HepG2 (cell line): ENCODE data around the gene CCNL1. TPM values are rescaled to one million over a fixed set of nuclear protein-coding genes. Genes with fewer than 3 reads are reported as not detected.
A peak's percentile ranks its signal among the peaks of the same experiment; 100 is the strongest.

Source experiments
- ATRX ChIP-seq: sonication (generic); formaldehyde crosslinking; IDR thresholded peaks from 2 replicates; pipeline ENCODE4 v1.4.0; 2020; ENCODE audit warnings: missing genetic modification reagents, borderline replicate concordance
- FOXA1 ChIP-seq, 2 experiments: fragments of 450-650 bp in 1 of 2; sonication (generic) in 1 of 2; formaldehyde crosslinking in 1 of 2; IDR thresholded peaks; 2 replicates each; pipeline versions ENCODE4 v1.4.0 to v1.6.1; 2016 to 2020; ENCODE audit warnings: missing genetic modification reagents in 1 of 2
- KAT8 ChIP-seq: IDR thresholded peaks from 2 replicates; pipeline ENCODE4 v1.6.1; 2016; ENCODE audit warnings: missing genetic modification reagents, missing compliant biosample characterization
- MATR3 ChIP-seq: sonication (generic); formaldehyde crosslinking; IDR thresholded peaks from 2 replicates; pipeline ENCODE4 v1.4.0; 2020; ENCODE audit warnings: missing genetic modification reagents
- NR2F1 ChIP-seq, 2 experiments: fragments of 450-650 bp in 1 of 2; formaldehyde crosslinking in 1 of 2; IDR thresholded peaks; 2 replicates each; pipeline versions ENCODE4 v1.5.0 to v1.6.1; 2016 to 2020; ENCODE audit warnings: mild to moderate bottlenecking in 1 of 2, missing compliant biosample characterization in 1 of 2, missing genetic modification reagents in 1 of 2, moderate library complexity in 1 of 2
- ZBTB21 ChIP-seq: sonication (generic); formaldehyde crosslinking; IDR thresholded peaks from 2 replicates; pipeline ENCODE4 v1.4.0; 2020; ENCODE audit warnings: missing genetic modification reagents
- ZBTB7A ChIP-seq: sonication (generic); formaldehyde crosslinking; IDR thresholded peaks from 2 replicates; pipeline ENCODE4 v1.8.0; 2022; ENCODE audit warnings: mild to moderate bottlenecking, missing genetic modification reagents
- ZNF589 ChIP-seq: sonication (generic); formaldehyde crosslinking; conservative IDR thresholded peaks from 2 replicates; pipeline ENCODE4 v1.8.0; 2022; ENCODE audit warnings: mild to moderate bottlenecking, moderate library complexity, missing genetic modification reagents
- ZNF816 ChIP-seq: sonication (generic); formaldehyde crosslinking; IDR thresholded peaks from 2 replicates; pipeline ENCODE4 v1.8.0; 2022; ENCODE audit warnings: missing genetic modification reagents, mild to moderate bottlenecking, borderline replicate concordance
- polyA plus RNA-seq, 8 experiments: library from polyadenylated mRNA; depleted of rRNA in 3 of 8; stranded (reverse) in 7 of 8; unstranded in 1 of 8; fragments of >200 nt; fragmentation: Illumina TruSeq in 4 of 8; extraction: Trizol in 4 of 8; gene quantifications; 2 replicates each; pipeline versions ENCODE4 v1.2.1 to v1.2.3, GENCODE V29; 2011 to 2016; ENCODE audit warnings: low read depth in 4 of 8, missing spikeins in 1 of 8, mixed read lengths in 1 of 8; ENCODE audit not compliant: insufficient read depth in 1 of 8
- total RNA-seq, 5 experiments: library from RNA; depleted of rRNA; stranded (reverse); fragments of >200 nt; fragmentation: Illumina TruSeq; extraction: Trizol; gene quantifications; 2 replicates each; pipeline ENCODE4 v1.2.3, GENCODE V29; 2016; ENCODE audit warnings: low read depth in 1 of 5
- TF ChIP-seq, protein P1 (sequence below): sonication (generic); formaldehyde crosslinking; IDR thresholded peaks from 2 replicates; pipeline ENCODE4 v1.4.0; 2020; ENCODE audit warnings: missing genetic modification reagents, low read depth, mild to moderate bottlenecking, borderline replicate concordance
- TF ChIP-seq, protein P2 (sequence below): sonication (generic); formaldehyde crosslinking; IDR thresholded peaks from 2 replicates; pipeline ENCODE4 v1.5.1; 2020; ENCODE audit warnings: mild to moderate bottlenecking, missing genetic modification reagents
- TF ChIP-seq, protein P3 (sequence below): IDR thresholded peaks from 2 replicates; pipeline ENCODE4 v1.6.1; 2016; ENCODE audit warnings: control low read depth
- TF ChIP-seq, protein P4 (sequence below): sonication (generic); formaldehyde crosslinking; IDR thresholded peaks from 2 replicates; pipeline ENCODE4 v1.8.0; 2022; ENCODE audit warnings: mild to moderate bottlenecking, missing genetic modification reagents, borderline replicate concordance
- TF ChIP-seq, protein P5 (sequence below): sonication (generic); formaldehyde crosslinking; IDR thresholded peaks from 2 replicates; pipeline ENCODE4 v1.8.0; 2022; ENCODE audit warnings: missing genetic modification reagents, mild to moderate bottlenecking, inconsistent platforms, borderline replicate concordance
- TF ChIP-seq, protein P6 (sequence below): sonication (generic); formaldehyde crosslinking; IDR thresholded peaks from 2 replicates; pipeline ENCODE4 v1.4.0; 2020; ENCODE audit warnings: mild to moderate bottlenecking, missing genetic modification reagents

CCNL1 gene
- total and polyA plus RNA-seq, 2 of the 13 experiments (the other 11 are each of a cell fraction or from before 2014, with no cell fraction given), result 151 to 303 TPM

DNA sequence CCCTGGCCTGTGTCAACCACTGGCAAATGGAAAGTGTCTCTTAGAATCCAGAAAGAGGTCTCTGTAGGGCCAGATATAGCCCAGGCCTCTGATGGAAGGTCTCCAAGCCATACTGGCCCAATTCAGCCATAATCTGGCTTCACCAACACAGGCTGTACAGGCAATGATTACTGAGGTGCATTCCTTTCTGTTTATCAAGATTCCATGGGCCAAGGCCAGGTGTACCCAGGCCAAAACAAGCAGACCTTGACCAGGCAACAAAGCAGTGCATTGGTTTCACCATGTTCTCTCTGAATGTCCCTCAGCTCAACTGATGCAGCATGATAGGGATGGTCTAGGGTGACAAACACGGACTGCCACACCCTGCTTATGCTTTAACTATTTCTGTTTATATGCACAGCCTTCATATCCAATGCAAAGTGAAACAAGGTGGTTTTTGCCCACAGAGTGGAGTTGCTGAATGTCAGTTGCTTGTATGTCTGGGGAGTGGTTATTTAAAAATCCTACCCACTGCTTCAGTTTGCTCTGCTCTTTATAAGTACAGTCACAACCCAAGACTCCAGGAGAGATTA is 25.2 kb downstream of the CCNL1 start (continued):
- TF ChIP-seq, protein P1, sequence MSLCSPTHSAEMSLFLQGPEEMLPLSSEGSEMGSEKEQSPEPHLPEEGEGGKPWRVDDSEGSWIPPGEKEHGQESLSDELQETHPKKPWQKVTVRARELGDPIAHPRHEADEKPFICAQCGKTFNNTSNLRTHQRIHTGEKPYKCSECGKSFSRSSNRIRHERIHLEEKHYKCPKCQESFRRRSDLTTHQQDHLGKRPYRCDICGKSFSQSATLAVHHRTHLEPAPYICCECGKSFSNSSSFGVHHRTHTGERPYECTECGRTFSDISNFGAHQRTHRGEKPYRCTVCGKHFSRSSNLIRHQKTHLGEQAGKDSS, result peak; percentile 86
- TF ChIP-seq, protein P2, sequence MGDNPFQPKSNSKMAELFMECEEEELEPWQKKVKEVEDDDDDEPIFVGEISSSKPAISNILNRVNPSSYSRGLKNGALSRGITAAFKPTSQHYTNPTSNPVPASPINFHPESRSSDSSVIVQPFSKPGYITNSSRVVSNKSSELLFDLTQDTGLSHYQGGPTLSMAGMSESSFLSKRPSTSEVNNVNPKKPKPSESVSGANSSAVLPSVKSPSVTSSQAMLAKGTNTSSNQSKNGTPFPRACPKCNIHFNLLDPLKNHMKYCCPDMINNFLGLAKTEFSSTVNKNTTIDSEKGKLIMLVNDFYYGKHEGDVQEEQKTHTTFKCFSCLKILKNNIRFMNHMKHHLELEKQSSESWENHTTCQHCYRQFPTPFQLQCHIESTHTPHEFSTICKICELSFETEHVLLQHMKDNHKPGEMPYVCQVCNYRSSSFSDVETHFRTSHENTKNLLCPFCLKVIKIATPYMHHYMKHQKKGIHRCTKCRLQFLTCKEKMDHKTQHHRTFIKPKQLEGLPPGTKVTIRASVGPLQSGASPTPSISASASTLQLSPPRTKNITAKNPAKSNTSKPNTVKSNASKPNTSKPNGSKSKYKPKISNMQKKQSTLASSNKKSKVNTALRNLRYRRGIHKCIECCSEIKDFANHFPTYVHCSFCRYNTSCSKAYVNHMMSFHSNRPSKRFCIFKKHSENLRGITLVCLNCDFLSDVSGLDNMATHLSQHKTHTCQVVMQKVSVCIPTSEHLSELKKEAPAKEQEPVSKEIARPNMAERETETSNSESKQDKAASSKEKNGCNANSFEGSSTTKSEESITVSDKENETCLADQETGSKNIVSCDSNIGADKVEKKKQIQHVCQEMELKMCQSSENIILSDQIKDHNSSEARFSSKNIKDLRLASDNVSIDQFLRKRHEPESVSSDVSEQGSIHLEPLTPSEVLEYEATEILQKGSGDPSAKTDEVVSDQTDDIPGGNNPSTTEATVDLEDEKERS (CRISPR knock-in tag), result no peak
- TF ChIP-seq ZNF816 (CRISPR knock-in tag) (no peak), ATRX (CRISPR knock-in tag) (no peak), ZBTB7A (CRISPR knock-in tag) (peak; percentile 56; the same call in 1 of the 2 replicates), ZNF589 (no peak), FOXA1 (IDR thresholded peaks at IDR 0.05) (no peak), FOXA1 (CRISPR knock-in tag; IDR thresholded peaks at IDR 0.05) (peak; percentile 83), KAT8 (CRISPR knock-in tag) (peak; percentile 64; the same call in 1 of the 2 replicates), MATR3 (CRISPR knock-in tag) (no peak), ZBTB21 (CRISPR knock-in tag) (no peak), NR2F1 (CRISPR knock-in tag; IDR thresholded peaks at IDR 0.05) (peak; percentile 21 to 71; a peak in 1 of 4 replicates)
- TF ChIP-seq, protein P3, sequence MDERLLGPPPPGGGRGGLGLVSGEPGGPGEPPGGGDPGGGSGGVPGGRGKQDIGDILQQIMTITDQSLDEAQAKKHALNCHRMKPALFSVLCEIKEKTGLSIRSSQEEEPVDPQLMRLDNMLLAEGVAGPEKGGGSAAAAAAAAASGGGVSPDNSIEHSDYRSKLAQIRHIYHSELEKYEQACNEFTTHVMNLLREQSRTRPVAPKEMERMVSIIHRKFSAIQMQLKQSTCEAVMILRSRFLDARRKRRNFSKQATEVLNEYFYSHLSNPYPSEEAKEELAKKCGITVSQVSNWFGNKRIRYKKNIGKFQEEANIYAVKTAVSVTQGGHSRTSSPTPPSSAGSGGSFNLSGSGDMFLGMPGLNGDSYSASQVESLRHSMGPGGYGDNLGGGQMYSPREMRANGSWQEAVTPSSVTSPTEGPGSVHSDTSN (CRISPR knock-in tag), result no peak
- TF ChIP-seq, protein P4, sequence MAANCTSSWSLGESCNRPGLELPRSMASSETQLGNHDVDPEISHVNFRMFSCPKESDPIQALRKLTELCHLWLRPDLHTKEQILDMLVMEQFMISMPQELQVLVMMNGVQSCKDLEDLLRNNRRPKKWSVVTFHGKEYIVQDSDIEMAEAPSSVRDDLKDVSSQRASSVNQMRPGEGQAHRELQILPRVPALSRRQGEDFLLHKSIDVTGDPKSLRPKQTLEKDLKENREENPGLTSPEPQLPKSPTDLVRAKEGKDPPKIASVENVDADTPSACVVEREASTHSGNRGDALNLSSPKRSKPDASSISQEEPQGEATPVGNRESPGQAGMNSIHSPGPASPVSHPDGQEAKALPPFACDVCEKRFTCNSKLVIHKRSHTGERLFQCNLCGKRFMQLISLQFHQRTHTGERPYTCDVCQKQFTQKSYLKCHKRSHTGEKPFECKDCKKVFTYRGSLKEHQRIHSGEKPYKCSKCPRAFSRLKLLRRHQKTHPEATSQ (CRISPR knock-in tag), result no peak; the same call in 1 of the 2 replicates
- TF ChIP-seq, protein P5, sequence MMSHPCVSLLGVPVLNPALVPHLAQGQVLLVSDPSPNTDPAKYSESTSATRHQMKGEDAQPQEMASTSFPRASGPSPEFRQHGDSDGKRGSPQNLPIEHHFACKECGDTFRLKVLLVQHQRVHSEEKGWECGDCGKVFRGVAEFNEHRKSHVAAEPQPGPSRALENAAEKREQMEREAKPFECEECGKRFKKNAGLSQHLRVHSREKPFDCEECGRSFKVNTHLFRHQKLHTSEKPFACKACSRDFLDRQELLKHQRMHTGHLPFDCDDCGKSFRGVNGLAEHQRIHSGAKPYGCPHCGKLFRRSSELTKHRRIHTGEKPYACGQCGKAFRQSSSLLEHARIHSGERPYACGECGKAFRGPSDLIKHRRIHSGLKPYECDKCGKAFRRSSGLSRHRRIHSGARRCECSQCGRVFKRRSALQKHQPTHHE, result no peak
- TF ChIP-seq, protein P6, sequence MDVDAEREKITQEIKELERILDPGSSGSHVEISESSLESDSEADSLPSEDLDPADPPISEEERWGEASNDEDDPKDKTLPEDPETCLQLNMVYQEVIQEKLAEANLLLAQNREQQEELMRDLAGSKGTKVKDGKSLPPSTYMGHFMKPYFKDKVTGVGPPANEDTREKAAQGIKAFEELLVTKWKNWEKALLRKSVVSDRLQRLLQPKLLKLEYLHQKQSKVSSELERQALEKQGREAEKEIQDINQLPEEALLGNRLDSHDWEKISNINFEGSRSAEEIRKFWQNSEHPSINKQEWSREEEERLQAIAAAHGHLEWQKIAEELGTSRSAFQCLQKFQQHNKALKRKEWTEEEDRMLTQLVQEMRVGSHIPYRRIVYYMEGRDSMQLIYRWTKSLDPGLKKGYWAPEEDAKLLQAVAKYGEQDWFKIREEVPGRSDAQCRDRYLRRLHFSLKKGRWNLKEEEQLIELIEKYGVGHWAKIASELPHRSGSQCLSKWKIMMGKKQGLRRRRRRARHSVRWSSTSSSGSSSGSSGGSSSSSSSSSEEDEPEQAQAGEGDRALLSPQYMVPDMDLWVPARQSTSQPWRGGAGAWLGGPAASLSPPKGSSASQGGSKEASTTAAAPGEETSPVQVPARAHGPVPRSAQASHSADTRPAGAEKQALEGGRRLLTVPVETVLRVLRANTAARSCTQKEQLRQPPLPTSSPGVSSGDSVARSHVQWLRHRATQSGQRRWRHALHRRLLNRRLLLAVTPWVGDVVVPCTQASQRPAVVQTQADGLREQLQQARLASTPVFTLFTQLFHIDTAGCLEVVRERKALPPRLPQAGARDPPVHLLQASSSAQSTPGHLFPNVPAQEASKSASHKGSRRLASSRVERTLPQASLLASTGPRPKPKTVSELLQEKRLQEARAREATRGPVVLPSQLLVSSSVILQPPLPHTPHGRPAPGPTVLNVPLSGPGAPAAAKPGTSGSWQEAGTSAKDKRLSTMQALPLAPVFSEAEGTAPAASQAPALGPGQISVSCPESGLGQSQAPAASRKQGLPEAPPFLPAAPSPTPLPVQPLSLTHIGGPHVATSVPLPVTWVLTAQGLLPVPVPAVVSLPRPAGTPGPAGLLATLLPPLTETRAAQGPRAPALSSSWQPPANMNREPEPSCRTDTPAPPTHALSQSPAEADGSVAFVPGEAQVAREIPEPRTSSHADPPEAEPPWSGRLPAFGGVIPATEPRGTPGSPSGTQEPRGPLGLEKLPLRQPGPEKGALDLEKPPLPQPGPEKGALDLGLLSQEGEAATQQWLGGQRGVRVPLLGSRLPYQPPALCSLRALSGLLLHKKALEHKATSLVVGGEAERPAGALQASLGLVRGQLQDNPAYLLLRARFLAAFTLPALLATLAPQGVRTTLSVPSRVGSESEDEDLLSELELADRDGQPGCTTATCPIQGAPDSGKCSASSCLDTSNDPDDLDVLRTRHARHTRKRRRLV (CRISPR knock-in tag), result no peak
